OCI-LY7 (cell line): ENCODE data around the gene STMN3.

Source experiments
- EZH2phosphoT487 ChIP-seq: fragments of 200-600 bp; sonication (generic); IDR thresholded peaks from 2 replicates; pipeline ENCODE4 v1.6.1; 2018; ENCODE audit warnings: low read depth, borderline replicate concordance, mild to moderate bottlenecking, mixed run types, antibody characterized with exemption, low read length, moderate library complexity, mixed read lengths
- TF ChIP-seq, protein P1 (sequence below): fragments of 200-600 bp; sonication (generic); conservative IDR thresholded peaks from 2 replicates; pipeline ENCODE4 v1.5.1; 2014; ENCODE audit warnings: mild to moderate bottlenecking, antibody characterized with exemption, low read length, moderate library complexity, mixed read lengths

DNA sequence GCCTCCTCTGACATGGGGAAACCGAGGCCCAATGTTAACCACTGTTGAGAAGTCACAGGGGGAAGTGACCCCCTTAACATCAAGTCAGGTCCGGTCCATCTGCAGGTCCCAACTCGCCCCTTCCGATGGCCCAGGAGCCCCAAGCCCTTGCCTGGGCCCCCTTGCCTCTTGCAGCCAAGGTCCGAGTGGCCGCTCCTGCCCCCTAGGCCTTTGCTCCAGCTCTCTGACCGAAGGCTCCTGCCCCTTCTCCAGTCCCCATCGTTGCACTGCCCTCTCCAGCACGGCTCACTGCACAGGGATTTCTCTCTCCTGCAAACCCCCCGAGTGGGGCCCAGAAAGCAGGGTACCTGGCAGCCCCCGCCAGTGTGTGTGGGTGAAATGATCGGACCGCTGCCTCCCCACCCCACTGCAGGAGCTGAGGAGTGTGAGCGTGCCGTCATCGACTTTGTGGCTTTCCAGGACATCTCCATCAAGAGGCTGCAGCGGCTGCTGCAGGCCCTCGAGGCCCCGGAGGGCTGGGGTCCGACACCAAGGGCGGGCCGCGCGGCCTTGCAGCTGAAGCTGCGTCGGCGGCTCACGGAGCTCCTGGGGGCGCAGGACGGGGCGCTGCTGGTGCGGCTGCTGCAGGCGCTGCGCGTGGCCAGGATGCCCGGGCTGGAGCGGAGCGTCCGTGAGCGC, 44.8 kb upstream of the STMN3 start:
- TF ChIP-seq, protein P1, sequence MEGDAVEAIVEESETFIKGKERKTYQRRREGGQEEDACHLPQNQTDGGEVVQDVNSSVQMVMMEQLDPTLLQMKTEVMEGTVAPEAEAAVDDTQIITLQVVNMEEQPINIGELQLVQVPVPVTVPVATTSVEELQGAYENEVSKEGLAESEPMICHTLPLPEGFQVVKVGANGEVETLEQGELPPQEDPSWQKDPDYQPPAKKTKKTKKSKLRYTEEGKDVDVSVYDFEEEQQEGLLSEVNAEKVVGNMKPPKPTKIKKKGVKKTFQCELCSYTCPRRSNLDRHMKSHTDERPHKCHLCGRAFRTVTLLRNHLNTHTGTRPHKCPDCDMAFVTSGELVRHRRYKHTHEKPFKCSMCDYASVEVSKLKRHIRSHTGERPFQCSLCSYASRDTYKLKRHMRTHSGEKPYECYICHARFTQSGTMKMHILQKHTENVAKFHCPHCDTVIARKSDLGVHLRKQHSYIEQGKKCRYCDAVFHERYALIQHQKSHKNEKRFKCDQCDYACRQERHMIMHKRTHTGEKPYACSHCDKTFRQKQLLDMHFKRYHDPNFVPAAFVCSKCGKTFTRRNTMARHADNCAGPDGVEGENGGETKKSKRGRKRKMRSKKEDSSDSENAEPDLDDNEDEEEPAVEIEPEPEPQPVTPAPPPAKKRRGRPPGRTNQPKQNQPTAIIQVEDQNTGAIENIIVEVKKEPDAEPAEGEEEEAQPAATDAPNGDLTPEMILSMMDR: no peak
- TF ChIP-seq EZH2phosphoT487: no peak
